HG02588 (cell line): ENCODE measurements around the gene RASGRF2.

Experiments
- ATAC-seq: cut with Tn5 transposase; IDR thresholded peaks from one replicate; pipeline ENCODE4 v1.9.1; 2021; ENCODE audit warnings: mild to moderate bottlenecking, moderate library complexity; ENCODE audit not compliant: unreplicated experiment

RASGRF2 gene

DNA sequence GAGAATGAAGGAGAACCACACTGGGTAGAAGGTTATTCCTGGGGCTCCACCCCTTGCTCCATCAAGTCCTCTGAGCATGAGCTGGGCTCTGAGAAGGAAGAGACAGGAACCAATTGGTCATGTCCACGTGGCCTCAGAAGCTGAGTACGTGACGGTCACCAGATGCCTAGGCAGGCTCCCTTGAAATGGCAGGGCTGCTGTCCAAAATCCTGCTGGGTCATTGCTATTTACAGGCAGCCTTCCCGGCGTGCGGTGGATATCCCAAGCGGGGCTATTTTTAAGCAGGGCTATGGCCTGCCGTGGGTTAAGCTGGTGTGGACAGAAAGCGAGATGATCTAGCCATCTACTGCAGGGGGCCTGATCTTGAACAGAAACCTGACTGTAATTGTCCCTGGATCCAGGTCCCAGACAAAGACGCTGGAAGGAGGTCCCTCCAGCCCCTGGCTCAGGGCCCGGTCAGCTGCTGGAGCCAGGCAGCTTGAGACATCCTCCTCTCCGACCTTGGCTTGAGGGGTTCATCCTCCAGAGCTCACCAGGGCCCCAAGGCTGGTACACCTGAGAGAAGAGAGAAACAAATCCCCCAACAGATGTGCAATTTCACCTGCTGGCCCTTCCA lies 272.4 kb downstream of the RASGRF2 start:
- ATAC-seq, result no peak

DNA sequence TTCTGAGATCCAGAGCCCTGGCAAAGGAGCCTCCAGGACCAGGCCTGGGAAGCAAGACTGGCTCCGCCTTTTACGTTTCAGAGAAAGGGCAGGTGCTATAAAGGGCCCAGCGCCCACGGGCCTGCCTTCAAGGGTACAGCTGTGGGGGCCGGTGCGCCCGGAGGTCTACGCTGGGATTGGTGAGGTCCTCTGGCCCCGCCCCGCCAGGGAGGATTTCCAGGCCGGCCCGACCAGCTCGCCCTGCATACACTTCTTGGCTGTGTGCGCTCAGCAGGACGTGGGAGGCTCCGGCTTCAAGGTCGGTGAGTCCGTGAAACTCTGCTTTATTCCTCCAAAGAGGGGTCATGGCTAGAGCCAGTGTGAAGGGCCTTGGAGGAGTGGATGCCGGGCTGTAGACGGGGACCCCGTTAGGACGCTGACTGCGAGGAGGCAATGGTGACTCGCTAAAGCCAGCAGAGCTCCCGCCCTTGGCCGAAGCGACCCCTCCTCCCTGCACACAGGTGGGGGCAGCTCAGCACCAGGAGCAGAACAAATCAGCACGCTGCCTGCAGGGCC lies 273.0 kb downstream of the RASGRF2 start, which contains the start of gene CKMT2:
TSS of gene CKMT2 (plus strand) at position 243 of the 555 bp plus-strand sequence. CDS start 17,811 bp downstream, outside the sequence.
- no peak for ATAC-seq

DNA sequence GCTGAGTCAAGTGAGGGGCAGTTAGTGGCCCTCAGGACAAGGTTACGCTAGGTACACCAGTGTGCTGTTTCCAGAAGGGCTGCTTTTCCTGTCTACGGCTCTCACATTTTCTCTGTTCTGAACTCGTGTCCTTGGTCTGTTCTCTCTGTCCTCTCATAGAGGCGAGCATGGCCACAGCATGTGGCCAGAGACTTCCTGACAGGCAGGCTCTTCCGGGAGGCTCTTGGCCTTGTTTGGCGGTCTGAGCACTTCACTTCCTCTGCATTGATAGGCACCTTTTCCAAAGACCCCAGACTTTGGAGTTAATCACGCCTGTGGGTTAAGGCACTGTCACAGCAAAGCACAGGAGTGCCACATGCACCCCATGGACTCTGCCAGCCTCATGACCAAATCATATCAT lies 274.1 kb downstream of the RASGRF2 start:
- ATAC-seq, result no peak

DNA sequence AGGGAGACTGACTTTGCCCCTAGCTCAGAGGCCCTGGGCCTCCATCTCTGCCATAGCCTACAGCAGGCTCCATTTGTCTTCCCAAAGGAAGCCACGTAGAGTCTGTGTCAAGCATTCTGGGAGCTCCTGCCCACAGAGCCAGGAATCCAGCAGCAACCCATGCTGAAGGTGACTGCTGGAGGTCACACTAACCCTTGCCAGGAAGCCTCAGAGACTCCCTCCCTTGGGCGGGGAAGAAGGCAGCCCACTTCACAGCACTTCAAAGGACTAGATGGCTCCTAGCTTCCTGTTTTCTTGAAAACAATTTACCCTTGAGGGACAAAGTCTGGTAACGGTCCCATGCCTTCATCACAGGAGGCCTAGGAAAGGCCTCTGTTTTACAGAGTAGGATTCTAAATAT lies 274.6 kb downstream of the RASGRF2 start:
- ATAC-seq, result no peak

DNA sequence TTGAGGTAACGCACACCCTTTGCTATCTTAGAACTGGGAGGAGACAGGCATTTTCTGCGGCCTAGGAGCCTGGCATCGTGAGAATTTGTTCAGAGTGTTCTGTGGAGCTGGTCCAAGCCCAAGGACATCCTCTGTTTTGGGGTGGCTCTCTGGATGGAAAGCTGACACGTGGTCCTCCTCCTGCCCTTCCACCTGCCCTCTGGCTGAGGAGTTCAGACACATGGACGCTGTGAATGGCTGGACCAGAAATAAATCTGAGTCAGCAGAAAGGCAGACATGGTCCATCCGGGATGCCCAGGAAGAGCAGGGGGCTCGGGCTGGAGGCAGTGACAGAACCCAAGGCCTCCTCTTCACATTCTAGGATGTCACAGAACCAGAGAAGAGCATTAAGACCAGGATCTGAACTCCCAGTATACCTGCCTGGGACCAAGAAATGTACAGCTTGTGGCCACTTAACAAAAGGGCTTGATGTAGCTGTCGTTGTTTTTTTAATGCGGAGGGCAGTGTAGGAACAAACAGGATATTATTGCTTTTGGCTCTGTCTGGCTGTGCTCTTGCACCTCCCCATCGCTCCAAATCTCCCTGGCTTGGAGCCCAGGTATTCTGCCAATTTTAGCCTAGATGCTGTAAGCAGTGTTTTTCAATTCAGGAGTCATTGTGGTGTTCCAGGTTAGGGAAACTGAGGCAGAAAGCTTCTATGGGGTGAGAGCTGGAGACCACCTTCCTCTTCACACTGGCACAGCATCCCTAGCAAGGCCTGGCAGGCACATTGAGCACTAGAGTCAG lies 275.3 kb downstream of the RASGRF2 start:
- ATAC-seq, result no peak

DNA sequence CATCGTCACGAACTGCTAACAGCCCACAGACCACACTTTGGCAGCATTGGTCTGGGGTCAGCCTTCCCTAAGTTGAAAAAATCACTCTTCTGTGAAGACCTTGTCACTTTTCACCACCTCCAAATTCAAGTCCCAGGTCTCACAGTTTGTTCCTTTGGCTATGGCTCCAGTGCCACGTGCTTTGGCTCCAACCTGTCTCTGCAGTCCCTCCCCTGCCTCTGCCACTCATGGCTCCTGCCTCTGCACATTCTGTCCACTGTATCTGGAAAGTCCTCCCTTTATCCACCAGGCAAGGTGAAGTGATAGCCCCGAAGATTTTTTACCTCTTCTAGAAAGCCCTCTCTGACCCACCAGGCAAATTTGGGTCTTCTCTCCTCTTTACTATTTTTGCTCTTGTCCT lies 278.3 kb downstream of the RASGRF2 start:
- no peak for ATAC-seq

DNA sequence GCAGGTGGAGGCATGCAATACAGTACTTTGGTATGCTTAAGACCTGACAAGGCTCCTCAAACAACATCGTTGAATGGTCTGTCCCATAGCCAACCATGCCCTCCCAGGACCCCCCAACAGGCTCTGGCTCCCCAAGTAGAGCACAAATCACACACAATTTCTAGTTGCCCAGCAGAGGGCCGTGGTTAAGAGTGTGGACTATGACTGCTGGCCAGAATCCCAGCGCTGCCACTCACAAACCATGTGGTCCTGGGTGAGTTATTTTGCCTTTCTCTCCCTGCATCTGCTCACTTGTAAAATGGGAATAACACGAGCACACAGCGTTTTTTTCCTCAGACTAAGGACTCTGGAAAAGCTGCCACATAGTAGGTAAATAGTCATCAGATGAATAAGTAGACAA lies 279.4 kb downstream of the RASGRF2 start:
- ATAC-seq, result no peak

DNA sequence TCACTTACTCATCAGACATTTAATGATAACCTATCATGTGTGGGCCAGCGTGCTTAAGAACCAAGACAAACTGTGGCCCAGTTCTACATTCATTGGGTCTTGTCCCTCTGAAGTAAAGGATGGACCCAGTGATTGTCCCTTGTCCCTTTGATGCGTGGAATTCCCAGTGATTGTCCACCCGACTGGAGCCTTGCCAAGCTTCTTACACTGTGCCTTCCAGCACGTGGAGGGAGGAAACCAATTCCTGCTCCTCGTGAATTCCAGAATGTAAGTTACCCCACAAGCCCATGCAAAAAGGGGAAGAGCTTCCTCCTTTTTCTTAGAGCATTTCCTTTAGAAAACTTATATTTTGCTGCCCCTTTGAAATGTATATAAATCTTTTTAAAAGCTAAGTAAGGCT lies 280.8 kb downstream of the RASGRF2 start:
- no peak for ATAC-seq

DNA sequence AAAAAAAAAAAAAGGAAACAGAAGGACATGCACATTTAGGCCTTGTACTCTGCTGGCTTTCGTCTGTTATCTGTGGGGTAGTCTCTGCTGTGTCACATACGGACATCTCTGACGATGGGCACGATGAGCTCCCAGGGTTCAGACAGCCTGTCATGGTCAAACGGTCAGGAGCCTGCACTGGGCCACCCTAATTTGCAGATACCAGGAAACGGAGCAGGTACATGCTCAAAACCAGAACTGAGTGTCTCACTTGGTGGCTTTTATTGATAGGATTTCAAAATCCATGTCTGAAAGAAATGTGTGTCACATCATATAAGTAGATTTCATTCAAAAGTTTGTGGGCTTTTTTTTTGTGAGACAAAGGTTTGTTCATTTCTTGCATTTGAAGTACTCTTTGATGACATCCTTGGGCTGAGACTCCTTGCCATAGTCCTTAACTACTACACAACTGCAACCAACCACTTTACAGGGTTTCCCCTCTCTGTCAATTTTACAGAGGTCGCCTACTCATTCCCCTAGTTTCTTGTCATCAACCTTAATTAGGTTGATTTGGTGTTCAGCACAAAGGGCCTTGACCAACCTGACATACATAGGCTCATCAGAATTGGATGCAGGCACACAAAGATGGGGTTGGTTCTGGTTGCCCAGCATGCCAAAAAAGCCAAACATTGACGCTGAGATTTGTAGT lies 281.9 kb downstream of the RASGRF2 start:
- ATAC-seq, result no peak

DNA sequence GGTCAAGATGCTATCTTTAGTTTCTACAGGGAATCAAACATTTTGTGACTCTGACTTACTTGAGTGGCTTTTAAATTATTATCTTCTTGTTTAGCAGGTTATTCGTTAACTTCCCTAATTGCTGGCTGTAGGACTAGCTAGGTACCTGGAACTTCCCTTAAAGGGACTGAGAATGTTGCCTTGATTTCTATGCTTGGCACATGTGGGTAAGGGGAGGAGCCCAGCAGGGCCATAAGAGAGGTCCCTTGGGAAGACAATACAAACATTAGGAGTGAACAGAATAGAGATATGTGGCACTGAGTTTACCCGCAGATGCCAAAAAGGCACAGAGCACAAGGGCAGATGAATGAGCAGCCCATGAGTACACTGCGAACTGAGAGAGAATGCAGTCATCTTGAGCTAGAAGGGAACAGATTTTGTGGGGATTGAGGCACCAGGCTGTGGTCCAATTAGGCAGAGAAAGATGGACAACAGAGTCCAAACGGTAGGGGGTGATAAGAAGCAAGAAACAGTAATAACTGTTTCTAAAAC lies 282.8 kb downstream of the RASGRF2 start:
- no peak for ATAC-seq

DNA sequence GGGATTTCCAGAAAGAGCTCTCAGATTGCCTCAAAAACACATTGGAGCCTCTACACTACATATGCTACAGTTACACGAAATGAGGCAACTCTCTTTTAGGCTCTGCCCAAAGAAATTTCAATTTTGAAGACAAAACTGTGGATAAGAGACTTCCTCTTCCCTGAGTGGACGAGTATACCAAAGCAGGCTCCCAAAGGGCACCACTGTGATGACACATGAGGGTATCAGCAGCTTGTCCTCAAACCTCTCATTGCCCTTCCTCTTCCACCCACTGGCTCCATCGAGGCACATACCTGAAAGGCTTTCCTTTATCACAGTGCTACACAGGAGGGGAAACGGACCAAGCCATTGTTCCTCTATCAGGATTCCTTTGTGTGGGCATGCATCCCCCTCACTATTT lies 284.3 kb downstream of the RASGRF2 start:
- no peak for ATAC-seq

DNA sequence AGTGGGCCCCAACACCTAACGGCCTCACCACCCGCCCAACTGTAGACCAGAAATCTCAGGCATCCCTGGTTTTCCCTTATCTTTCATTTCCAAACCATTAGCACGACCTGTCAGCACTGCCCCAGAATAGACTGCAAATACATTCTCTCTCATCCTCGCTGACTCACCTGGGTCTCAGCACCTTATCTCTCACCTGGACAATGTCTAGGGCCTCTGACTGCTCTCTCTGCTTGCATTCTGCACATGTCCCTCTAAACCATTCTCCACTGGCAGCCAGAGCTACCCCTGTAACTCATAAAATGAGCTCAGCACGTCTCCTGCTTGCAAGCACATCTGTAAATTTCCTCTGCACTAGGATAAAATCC lies 285.7 kb downstream of the RASGRF2 start:
- ATAC-seq, result no peak

DNA sequence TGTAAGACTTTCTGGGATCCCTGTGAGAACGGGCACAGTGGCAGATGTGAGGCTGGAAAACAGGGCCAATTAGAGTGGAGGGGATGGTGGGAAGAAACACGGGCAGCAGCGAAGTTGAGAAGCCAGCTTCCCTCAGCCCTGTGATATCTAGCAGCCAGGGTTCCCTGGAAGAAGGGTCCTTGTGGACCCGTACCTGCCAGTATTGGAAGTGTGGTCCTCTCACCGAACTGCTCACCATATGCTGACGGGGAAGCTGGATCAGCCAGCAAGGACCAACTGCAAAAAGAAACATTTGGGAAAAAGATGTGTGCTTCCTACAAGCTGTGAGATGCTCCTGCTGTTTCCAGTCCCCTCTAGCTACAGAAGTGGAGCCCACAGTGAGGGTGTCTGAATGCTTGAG lies 286.5 kb downstream of the RASGRF2 start:
- ATAC-seq, result no peak

DNA sequence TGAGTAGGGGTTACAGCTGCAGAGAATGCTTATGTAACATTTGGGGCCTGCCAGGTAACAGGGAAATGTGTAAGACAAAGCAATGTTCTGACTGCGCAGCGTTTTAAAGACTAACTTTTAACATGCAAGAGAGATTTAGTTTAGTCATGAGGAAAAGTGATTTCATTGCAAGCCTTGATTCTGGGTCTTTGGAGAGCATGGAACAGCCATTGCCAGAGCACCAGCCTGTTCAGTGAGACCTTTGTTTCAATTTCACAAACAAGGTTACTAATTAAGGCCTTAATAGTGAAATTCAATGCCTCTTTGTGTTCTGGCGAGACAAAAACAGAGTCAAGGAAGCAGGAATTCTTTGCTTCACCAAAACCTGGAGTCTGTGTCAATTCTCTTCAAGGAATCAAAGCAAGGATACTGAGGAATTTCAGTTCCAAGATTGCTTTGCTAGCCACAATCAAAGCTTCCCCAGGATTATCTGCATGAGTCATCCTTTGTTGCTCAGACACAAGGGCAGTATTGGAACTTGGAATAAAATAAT lies 287.3 kb downstream of the RASGRF2 start:
- no peak for ATAC-seq

DNA sequence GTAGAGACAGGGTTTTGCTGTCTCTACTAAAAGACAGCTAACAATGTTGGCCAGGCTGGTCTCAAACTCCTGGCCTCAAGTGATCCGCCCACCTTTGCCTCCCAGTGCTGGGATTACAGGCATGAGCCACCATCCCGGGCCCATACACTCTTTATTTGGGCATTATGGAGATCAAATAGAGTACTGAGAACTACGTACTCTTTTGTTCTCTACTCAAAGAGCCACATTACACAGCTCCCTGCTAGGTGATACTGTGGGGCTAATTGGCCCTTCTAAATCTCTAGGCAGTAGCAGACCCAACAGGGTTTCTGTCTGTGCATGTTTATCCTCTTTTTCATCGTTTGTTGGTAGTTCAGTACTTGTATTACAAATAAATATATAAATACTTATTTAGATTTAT lies 289.1 kb downstream of the RASGRF2 start:
- no peak for ATAC-seq

DNA sequence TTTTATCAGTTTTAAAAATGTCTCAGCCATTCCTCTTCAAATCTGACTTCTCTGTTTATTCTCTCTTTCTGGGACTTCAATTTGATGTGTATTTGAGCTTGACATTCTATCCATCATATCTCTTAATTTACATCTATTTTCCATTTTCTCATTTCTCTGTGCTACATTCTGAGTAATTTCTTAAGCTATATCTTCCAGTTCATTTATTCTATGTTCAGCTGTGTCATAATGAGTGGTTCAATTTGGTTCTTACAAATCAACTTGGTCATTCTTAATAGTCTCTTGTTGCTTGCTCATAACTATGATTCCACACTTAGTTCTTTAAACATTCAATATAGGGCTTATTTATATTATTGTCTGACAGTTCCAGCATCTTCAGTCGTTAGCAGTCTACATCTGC lies 289.8 kb downstream of the RASGRF2 start:
- ATAC-seq, result no peak

DNA sequence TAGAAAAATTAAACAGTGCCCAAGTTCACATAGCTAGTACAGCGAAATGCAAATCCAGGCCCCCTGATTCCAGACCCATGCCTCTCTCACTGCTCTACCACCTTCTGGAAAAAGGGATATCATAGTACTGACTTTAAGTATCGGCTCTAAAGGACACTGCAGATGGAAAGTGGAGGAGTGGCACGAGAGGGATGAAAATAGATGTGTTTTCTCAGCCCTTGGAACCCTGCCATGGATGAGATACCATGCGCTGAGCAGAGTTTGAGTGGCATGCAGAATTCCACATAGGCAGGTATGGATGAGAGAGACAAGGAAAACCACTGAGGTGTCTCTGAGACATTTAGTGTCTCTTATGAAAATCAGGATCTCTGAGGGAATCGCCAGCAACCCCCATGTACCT lies 291.8 kb downstream of the RASGRF2 start:
- ATAC-seq, result no peak

DNA sequence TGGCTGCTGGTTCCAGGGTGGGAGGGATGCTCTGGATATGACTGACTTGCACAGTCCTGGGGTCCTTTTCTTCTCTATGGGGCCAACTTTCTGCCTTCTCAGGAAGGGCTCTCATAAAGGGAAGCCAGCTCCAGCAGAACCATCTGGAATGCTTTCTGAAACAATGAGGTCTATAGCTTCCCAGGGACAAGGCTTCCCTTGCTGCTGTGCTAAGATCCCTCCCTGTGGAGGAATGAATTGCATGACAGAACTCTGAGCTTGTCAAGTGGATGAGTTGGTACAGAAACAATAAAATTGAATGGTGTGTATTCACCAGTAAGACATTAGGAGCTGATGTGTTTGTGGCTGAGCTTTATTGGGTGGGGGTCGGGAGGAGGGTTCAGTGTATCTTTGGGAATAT lies 292.7 kb downstream of the RASGRF2 start:
- ATAC-seq, result no peak

DNA sequence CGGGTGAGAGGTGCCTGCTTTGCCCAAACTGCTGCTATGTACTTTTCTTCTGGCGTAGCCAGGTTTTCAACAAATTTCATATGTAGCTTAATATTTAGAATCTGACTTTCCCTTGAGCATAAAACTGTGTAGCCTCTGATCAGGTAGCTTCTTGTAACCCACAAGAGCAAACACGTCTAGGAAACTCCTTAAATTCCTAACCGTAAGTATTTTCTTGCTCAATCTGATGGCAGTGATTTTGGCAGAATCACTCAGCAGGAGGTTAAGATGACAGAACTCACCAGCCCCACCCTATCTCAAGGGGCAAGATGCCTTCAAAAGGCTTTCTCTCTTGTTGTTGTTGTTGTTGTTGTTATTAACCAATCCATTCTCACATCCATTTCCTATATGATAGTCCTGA lies 293.7 kb downstream of the RASGRF2 start:
- ATAC-seq, result no peak

DNA sequence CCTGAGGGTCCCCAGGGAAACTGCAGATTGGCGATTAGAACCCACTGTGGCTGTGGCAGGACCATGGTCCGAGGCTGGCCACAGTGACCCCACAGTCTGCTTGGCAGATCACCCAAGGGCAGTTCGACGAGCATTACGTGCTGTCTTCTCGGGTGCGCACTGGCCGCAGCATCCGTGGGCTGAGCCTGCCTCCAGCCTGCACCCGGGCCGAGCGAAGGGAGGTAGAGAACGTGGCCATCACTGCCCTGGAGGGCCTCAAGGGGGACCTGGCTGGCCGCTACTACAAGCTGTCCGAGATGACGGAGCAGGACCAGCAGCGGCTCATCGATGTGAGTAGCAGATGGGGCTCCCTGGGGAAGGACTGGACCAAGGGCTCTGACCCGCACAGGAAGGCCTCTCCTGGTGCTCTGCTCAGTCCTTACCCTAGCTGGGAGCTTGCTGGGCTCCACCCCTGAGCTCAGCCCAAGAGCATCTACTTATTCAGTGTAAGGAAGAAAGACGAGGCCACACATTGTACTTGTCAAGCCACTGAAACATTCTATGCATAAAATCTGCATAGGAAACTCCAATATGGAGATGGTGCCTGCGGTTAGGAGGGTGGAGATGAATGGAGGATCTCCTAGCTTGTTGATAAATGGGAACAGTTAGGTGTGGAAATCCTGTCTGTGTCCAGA lies 294.9 kb downstream of the RASGRF2 start:
- no peak for ATAC-seq

DNA sequence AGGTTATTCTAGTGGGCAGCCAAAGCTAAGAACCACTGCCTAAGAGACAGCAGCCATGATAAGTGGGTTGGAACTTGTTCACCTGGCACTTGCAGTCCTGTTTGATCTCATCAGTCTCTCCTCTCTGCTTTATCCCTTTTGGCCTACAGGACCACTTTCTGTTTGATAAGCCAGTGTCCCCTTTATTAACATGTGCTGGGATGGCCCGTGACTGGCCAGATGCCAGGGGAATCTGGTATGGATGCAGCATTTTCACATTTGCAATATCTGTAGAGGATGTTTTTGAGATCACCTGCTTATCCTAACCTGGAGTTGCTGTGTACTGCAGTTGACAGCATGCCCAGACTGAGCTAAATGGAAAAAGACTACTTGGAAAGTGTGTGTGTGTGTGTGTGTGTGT lies 296.6 kb downstream of the RASGRF2 start:
- ATAC-seq, result no peak
